Prostate gland (tissue), 2 donors: ENCODE measurements around the gene DLG3.

ENCODE experiments used
- POLR2A ChIP-seq: fragments of 450-650 bp; IDR thresholded peaks from one replicate; pipeline ENCODE4 v1.6.1; 2016; ENCODE audit warnings: antibody characterized with exemption, mild to moderate bottlenecking
- POLR2AphosphoS5 ChIP-seq: sonication (generic); formaldehyde crosslinking; IDR thresholded peaks from one replicate; pipeline ENCODE4 v1.6.1; 2017; ENCODE audit warnings: antibody characterized with exemption
- TF ChIP-seq, protein P1 (sequence below), 4 experiments: fragments of 200-600 bp in 2 of 4; fragments of 450-650 bp in 2 of 4; sonication (generic) in 2 of 4; IDR thresholded peaks; 1 replicate in 3 of 4; 2 replicates in 1 of 4; pipeline ENCODE4 v1.5.1; 2016 to 2019; ENCODE audit warnings: antibody characterized with exemption in 4 of 4, mild to moderate bottlenecking in 2 of 4, moderate library complexity in 2 of 4

DNA sequence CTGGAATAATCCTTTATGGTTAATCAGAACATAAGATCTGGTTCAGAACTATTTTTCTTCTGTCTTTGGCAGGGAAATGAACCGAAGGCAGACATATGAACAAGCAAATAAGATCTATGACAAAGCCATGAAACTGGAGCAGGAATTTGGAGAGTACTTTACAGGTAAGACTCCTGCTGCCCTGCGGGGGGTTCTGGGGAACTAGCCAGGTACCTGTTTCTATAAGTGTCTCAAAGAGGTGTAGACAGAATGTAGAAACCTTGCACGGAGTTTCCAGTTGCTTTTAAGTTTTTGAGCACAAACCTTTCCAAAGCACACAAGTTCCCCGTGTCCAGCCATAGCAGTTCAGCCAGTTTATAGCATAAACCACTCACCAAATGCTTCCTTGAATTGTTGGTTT, 56.2 kb downstream of the DLG3 start:
- TF ChIP-seq, protein P1, sequence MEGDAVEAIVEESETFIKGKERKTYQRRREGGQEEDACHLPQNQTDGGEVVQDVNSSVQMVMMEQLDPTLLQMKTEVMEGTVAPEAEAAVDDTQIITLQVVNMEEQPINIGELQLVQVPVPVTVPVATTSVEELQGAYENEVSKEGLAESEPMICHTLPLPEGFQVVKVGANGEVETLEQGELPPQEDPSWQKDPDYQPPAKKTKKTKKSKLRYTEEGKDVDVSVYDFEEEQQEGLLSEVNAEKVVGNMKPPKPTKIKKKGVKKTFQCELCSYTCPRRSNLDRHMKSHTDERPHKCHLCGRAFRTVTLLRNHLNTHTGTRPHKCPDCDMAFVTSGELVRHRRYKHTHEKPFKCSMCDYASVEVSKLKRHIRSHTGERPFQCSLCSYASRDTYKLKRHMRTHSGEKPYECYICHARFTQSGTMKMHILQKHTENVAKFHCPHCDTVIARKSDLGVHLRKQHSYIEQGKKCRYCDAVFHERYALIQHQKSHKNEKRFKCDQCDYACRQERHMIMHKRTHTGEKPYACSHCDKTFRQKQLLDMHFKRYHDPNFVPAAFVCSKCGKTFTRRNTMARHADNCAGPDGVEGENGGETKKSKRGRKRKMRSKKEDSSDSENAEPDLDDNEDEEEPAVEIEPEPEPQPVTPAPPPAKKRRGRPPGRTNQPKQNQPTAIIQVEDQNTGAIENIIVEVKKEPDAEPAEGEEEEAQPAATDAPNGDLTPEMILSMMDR (IDR thresholded peaks at IDR 0.05): no peak
- TF ChIP-seq POLR2A: no peak
- no peak for TF ChIP-seq POLR2AphosphoS5
